ENCODE data around the gene MARK1. TPM values are rescaled to one million over a fixed set of nuclear protein-coding genes. Genes with fewer than 3 reads are reported as not detected.

Gene MARK1
- total and polyA plus RNA-seq, 2 of the 4 experiments (the other 2 are of a cell fraction) = not detected

GRCh38 chr1:220695426-220695825 lies 167.5 kb downstream of the MARK1 start:
- 78% methylated on average over 3 of the region's 4 CpGs; no CpG with 5 or more reads in 1 of the 2 experiments for whole genome bisulfite sequencing, 2 experiments (ENCODE audit: extremely low coverage in 2 of 2, insufficient read length in 1 of 2)
- Histone ChIP-seq H3K14ac (replicated peaks; ENCODE audit: low read depth, low read length) (no peak overlapping the region), H3K4me3 (ENCODE audit: insufficient read depth, low read depth, low read length) (no peak overlapping the region), H3K18ac (ENCODE audit: low read depth, low read length) (no peak overlapping the region), H2BK120ac (ENCODE audit: low read depth, low read length) (no peak overlapping the region), H4K20me1 (ENCODE audit: insufficient read depth, low read length) (no peaks in the 10 kb centered on the region), H2BK5ac (ENCODE audit: low read depth, low read length, poor library complexity, severe bottlenecking) (no peak overlapping the region), H2BK20ac (ENCODE audit: low read depth, low read length) (no peak overlapping the region), H2BK15ac (ENCODE audit: low read depth, low read length) (no peak overlapping the region), H3K36me3 (ENCODE audit: control insufficient read depth, insufficient read depth, low read length) (no peaks in the 10 kb centered on the region), H2AK5ac (ENCODE audit: low read depth, low read length) (no peak overlapping the region), H3K9ac (ENCODE audit: low read depth, low read length) (no peak overlapping the region), H3K9me3 (ENCODE audit: control insufficient read depth, insufficient read depth, low read length) (no peaks in the 10 kb centered on the region), H3K4ac (ENCODE audit: low read depth, low read length) (no peak overlapping the region), H3K27ac (ENCODE audit: insufficient read depth, low read length) (no peak overlapping the region), H3K79me1 (ENCODE audit: low read depth in 1 of 2, low read length in 2 of 2) (no peaks in the 10 kb centered on the region), H2AFZ (replicated peaks; ENCODE audit: low read length, poor library complexity) (no peak overlapping the region), H3K9me1 (ENCODE audit: insufficient read depth, low read length) (no peaks in the 10 kb centered on the region; the same call in 1 of the 2 replicates), H2AK9ac (replicated peaks; ENCODE audit: low read depth, low read length, poor library complexity) (no peak overlapping the region), H3K23ac (ENCODE audit: low read depth, low read length) (no peak overlapping the region), H4K91ac (ENCODE audit: insufficient read depth, low read depth, low read length) (no peak overlapping the region), H3K27me3 (ENCODE audit: control insufficient read depth, insufficient read depth, low read length) (peaks cover 31% of the 10 kb centered on the region), H4K5ac (ENCODE audit: low read depth, low read length) (no peak overlapping the region), H4K8ac (ENCODE audit: low read depth in 2 of 2, low read length in 2 of 2) (no peak overlapping the region), H3K4me2 (ENCODE audit: low read depth, low read length) (no peak overlapping the region), H3K4me1 (ENCODE audit: control insufficient read depth, insufficient read depth, low read length) (no peaks in the 10 kb centered on the region), H3K56ac (ENCODE audit: extremely low read depth, insufficient read depth, low read length) (no peak overlapping the region)
- no peak for TF ChIP-seq RCOR1 (IDR thresholded peaks at IDR 0.05; ENCODE audit: insufficient replicate concordance, low read length)
- no peak for TF ChIP-seq MXI1 (IDR thresholded peaks at IDR 0.05; ENCODE audit: borderline replicate concordance, low read depth, low read length)
- TF ChIP-seq MAFK (IDR thresholded peaks at IDR 0.05; ENCODE audit: low read depth, low read length) = no peak
- TF ChIP-seq CHD1 (IDR thresholded peaks at IDR 0.05; ENCODE audit: low read depth, low read length) = no peak
- TF ChIP-seq POLR2A (IDR thresholded peaks at IDR 0.05; ENCODE audit: low read depth, low read length) = no peak
- TF ChIP-seq RAD21 (IDR thresholded peaks at IDR 0.05; ENCODE audit: low read length) = no peak
- no peak for TF ChIP-seq FOS (IDR thresholded peaks at IDR 0.05; ENCODE audit: low read depth, low read length)
- no peak for TF ChIP-seq BHLHE40 (IDR thresholded peaks at IDR 0.05; ENCODE audit: low read depth, low read length)
- TF ChIP-seq, protein P1, sequence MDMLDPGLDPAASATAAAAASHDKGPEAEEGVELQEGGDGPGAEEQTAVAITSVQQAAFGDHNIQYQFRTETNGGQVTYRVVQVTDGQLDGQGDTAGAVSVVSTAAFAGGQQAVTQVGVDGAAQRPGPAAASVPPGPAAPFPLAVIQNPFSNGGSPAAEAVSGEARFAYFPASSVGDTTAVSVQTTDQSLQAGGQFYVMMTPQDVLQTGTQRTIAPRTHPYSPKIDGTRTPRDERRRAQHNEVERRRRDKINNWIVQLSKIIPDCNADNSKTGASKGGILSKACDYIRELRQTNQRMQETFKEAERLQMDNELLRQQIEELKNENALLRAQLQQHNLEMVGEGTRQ (IDR thresholded peaks at IDR 0.05; ENCODE audit: low read depth, low read length) = no peak
- no peak for TF ChIP-seq CTCF (conservative IDR thresholded peaks at IDR 0.05; ENCODE audit: low read depth, low read length)
- TF ChIP-seq RFX5 (IDR thresholded peaks at IDR 0.05; ENCODE audit: low read depth, low read length) = no peak
- TF ChIP-seq CEBPB (IDR thresholded peaks at IDR 0.05; ENCODE audit: low read depth, low read length) = no peak
- no peak for TF ChIP-seq NFE2L2 (IDR thresholded peaks at IDR 0.05; ENCODE audit: low read depth, low read length)
- DNase-seq (no peak), ATAC-seq (ENCODE audit: low read depth) (no peak)
- intact Hi-C loops (cut with micrococcal nuclease) (no loop called here), in situ Hi-C loops (cut with MboI; ENCODE audit: low sequenced_read_pairs) (no loop called here), dilution Hi-C loops (cut with HindIII; ENCODE audit: low sequenced_read_pairs, unreplicated experiment) (no loop called here)
- ChIA-PET POLR2A (ENCODE audit: unreplicated experiment) (no interaction called here), CTCF (no interaction called here)
- no TSS peak for BruUV-seq (replicated peaks)
